Uterus (tissue), 2 donors: Measurements from ENCODE around the gene ITIH1.

ENCODE experiments used
- POLR2A ChIP-seq, 2 donors: fragments of 450-650 bp; IDR thresholded peaks; one replicate each; pipeline ENCODE4 v1.6.1; 2016; ENCODE audit warnings: antibody characterized with exemption in 2 of 2, mild to moderate bottlenecking in 1 of 2, moderate library complexity in 1 of 2
- TF ChIP-seq, protein P1 (sequence below), 4 experiments: fragments of 200-600 bp in 2 of 4; fragments of 450-650 bp in 2 of 4; sonication (generic) in 2 of 4; IDR thresholded peaks; one replicate each; pipeline ENCODE4 v1.5.1; 2016 to 2019; ENCODE audit warnings: antibody characterized with exemption in 4 of 4, mild to moderate bottlenecking in 2 of 4, moderate library complexity in 1 of 4

DNA sequence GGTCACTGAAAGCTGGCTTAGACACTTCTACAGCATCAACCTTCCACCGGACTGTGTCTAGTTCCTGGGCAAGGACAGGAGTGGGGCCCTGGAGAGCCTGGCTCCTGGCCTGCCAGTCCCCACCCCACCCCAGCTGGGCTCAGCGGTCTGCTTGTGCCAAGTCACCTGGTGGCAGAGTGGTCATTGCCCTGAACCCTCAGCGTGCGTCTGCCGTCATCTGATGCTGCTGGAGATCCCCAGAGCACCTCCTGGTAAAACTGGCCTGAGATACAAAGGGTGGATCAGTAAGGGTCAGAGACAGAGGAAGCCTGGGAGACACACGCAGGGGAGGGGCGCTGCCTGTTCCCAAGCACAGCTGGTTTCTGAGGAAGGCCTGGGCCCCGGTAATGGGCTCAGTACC, 36.4 kb downstream of the ITIH1 start:
- TF ChIP-seq, protein P1, sequence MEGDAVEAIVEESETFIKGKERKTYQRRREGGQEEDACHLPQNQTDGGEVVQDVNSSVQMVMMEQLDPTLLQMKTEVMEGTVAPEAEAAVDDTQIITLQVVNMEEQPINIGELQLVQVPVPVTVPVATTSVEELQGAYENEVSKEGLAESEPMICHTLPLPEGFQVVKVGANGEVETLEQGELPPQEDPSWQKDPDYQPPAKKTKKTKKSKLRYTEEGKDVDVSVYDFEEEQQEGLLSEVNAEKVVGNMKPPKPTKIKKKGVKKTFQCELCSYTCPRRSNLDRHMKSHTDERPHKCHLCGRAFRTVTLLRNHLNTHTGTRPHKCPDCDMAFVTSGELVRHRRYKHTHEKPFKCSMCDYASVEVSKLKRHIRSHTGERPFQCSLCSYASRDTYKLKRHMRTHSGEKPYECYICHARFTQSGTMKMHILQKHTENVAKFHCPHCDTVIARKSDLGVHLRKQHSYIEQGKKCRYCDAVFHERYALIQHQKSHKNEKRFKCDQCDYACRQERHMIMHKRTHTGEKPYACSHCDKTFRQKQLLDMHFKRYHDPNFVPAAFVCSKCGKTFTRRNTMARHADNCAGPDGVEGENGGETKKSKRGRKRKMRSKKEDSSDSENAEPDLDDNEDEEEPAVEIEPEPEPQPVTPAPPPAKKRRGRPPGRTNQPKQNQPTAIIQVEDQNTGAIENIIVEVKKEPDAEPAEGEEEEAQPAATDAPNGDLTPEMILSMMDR (IDR thresholded peaks at IDR 0.05), result no peak
- no peak for TF ChIP-seq POLR2A (IDR thresholded peaks at IDR 0.05)
